ENCODE measurements around the gene BNC2.

DNA sequence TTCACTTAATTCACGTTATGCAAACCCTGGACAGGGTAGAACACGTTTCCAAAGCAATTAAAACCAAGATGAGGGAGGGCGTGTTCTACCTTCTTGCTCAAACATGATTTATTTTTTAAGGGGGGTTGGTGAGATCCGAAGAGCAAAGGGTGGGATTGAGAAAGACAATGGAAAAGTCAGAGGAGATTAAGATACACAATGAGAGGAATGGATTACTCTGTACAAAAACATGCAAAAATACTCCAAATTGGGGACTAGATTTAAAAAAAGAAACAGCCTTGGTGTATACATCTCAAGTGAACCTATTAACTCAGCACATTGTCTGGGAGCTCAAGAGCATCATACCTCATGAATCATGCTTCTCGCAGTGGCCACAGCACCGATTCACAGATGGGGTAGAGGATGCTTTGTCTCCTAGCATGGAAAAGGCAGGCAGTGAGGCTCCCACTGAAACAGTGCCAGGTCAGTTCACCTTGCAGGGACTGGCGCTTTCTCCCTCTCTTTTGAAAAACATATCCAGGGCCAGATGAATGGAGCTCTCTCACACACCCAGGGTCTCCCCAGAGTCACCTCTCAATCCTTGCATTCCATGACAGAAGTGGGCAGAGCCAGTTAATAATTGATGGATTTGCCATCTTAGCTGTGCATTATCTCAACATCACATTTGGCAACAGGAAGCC is 459.7 kb downstream of the BNC2 start:
- TF ChIP-seq POLR2AphosphoS5 (IDR thresholded peaks at IDR 0.05) (no peak), POLR2A (IDR thresholded peaks at IDR 0.05) (no peak), EP300 (IDR thresholded peaks at IDR 0.05) (no peak)
- TF ChIP-seq, protein P1, sequence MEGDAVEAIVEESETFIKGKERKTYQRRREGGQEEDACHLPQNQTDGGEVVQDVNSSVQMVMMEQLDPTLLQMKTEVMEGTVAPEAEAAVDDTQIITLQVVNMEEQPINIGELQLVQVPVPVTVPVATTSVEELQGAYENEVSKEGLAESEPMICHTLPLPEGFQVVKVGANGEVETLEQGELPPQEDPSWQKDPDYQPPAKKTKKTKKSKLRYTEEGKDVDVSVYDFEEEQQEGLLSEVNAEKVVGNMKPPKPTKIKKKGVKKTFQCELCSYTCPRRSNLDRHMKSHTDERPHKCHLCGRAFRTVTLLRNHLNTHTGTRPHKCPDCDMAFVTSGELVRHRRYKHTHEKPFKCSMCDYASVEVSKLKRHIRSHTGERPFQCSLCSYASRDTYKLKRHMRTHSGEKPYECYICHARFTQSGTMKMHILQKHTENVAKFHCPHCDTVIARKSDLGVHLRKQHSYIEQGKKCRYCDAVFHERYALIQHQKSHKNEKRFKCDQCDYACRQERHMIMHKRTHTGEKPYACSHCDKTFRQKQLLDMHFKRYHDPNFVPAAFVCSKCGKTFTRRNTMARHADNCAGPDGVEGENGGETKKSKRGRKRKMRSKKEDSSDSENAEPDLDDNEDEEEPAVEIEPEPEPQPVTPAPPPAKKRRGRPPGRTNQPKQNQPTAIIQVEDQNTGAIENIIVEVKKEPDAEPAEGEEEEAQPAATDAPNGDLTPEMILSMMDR (IDR thresholded peaks at IDR 0.05) = no peak
